H7 (cell line): ENCODE results near the gene GLRA3. TPM values are rescaled to one million over a fixed set of nuclear protein-coding genes. Genes with fewer than 3 reads are reported as not detected.
"Not testable (repeated sequence)": the region's sequence is repeated elsewhere in the genome, so short reads cannot be mapped to it uniquely, and the experiment has no call there.

Source experiments
- DNase-seq: peaks from one replicate; pipeline ENCODE4 v3.0.0; 2012
- H3K27me3 ChIP-seq: 2 replicates; pipeline ENCODE4 v1.6.0; 2011; ENCODE audit warnings: mild to moderate bottlenecking, low read length; ENCODE audit not compliant: control insufficient read depth, insufficient read depth
- H3K36me3 ChIP-seq: replicated peaks from 2 replicates; pipeline ENCODE4 v1.5.1; 2011; ENCODE audit warnings: low read length; ENCODE audit not compliant: control insufficient read depth, insufficient read depth
- H3K4me3 ChIP-seq: 2 replicates; pipeline ENCODE4 v1.5.1; 2011; ENCODE audit warnings: low read depth, mild to moderate bottlenecking, control low read depth, low read length, moderate library complexity; ENCODE audit not compliant: insufficient read depth
- total RNA-seq: library from RNA; depleted of rRNA; stranded (reverse); fragments of >200 nt; shearing (Covaris generic); gene quantifications from 2 replicates; pipeline ENCODE4 v1.2.3, GENCODE V29; 2014

GLRA3 gene
- total RNA-seq, 1 experiment from 2014 or later, result 0.28 TPM

DNA sequence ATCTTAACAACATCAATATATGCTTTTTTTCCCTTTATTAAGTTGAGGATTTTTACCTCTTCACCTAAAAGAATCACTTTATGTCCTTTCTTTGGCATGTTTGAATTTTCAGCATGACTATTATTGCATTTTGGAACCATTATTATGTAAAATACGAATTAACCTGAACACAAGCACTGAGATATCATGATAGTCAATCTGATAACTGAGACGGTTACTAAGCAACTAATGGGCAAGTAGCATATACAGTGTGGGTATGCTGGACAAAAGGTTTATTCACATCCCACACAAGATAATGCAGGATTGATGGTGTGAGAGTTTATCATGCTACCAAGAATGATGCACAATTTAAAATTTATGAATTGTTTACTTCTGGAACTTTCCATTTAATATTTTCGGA is 24.6 kb upstream of the GLRA3 start:
- no peak overlapping the region for H3K4me3 ChIP-seq
- no peak for DNase-seq
- H3K36me3 ChIP-seq, result no peaks in the 10 kb centered on the region
- no peaks in the 10 kb centered on the region for H3K27me3 ChIP-seq

DNA sequence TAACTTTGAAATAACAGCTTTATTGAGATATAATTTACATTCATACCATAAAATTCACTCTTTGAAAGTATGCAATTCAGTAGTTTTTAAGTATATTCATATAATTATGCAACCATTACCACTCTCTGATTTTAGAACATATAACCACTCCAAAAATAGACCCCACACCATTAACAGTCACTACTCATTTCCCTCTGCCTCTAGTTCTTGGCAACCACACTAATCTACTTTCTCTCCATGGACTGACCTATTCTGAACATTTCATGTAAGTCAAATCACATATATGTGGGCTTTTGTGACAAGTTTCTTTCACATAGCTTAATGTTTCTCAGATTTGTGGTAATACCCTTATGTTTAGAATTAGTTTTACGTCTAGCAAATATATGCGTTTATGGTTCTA is 19.5 kb upstream of the GLRA3 start:
- H3K36me3 ChIP-seq, result no peaks in the 10 kb centered on the region
- no peak overlapping the region for H3K4me3 ChIP-seq
- no peak for DNase-seq
- no peaks in the 10 kb centered on the region for H3K27me3 ChIP-seq

- Histone ChIP-seq H3K36me3 (no peaks in the 10 kb centered on the region), H3K27me3 (no peaks in the 10 kb centered on the region), H3K4me3 (no peak overlapping the region)
- DNase-seq, result no peak
Observed at GRCh38 chr4:174847801-174848427, 18.9 kb upstream of the GLRA3 start.

DNA sequence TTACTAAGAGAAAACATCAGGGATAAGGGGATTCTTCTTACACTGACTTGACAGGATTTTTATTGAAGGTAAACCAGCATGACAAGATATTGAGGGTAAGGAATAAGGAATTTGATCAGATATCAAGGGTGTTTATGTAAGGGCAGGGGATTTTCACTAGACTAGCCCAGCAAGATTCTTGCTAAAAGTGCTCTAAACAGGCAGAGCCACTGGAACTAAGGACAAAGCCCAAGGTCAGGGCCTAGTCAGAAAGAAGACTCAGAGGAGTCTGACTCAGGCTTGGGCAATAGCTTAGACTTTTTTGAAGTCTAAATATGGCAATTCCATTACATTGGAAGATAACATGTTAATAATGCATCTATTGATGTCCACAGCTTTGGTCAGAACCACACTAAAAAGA is 6.5 kb upstream of the GLRA3 start:
- Histone ChIP-seq H3K4me3 (no peak overlapping the region), H3K36me3 (no peaks in the 10 kb centered on the region), H3K27me3 (no peaks in the 10 kb centered on the region)
- DNase-seq, result no peak

DNA sequence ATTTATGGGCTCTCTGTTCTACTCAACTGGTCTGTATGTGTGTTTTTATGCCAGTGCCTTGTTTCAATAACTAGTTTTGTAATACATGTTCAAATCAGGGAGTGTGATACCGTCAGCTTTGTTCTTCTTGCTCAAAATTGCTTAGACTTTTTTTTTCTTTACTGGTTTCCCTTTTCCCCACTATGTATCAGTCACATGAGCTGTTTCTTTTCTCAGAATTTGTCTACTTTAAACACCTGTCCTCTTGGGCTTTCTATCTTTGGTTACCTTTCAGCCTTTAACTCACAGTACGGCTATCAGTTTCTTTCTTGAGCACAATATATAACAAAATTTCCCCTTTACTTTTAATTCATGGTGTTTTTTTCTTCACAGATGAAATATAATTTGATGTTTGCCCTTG is 5.4 kb upstream of the GLRA3 start:
- Histone ChIP-seq H3K4me3 (no peak overlapping the region), H3K27me3 (no peaks in the 10 kb centered on the region), H3K36me3 (no peaks in the 10 kb centered on the region)
- no peak for DNase-seq

GRCh38 chr4:174826660-174827059 is 2.4 kb downstream of the GLRA3 start:
- Histone ChIP-seq H3K4me3 (no peak overlapping the region), H3K27me3 (no peaks in the 10 kb centered on the region), H3K36me3 (no peaks in the 10 kb centered on the region)
- DNase-seq, result no peak

- H3K4me3 ChIP-seq, result no peak overlapping the region
- H3K27me3 ChIP-seq, result no peaks in the 10 kb centered on the region
- no peaks in the 10 kb centered on the region for H3K36me3 ChIP-seq
- DNase-seq, result no peak
Observed at GRCh38 chr4:174815282-174815681, 13.8 kb downstream of the GLRA3 start.

- DNase-seq, result no peak
- no peaks in the 10 kb centered on the region for H3K27me3 ChIP-seq
- H3K36me3 ChIP-seq, result no peaks in the 10 kb centered on the region
- no peak overlapping the region for H3K4me3 ChIP-seq
Observed at GRCh38 chr4:174813292-174813691, 15.8 kb downstream of the GLRA3 start.

DNA sequence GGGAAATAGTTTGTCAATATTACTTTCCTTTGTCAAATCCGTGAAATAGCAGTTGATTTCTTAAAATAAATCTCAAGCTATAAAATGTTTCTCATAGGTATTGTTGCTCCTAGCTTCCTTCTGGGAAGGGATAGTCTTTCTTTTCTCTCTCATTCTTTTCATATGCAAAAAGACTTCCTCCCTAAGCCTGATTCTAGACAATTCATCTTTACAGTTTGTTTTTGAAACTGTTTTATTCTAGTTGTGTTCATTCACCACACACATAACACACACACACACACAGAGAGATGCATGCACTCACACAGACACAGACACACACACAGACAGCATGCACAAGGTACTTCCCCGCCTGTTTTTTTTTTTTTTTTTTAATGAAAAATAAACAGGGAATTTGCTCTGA is 18.2 kb downstream of the GLRA3 start:
- no peak overlapping the region for H3K4me3 ChIP-seq
- H3K27me3 ChIP-seq, result no peaks in the 10 kb centered on the region
- no peaks in the 10 kb centered on the region for H3K36me3 ChIP-seq
- DNase-seq, result no peak

DNA sequence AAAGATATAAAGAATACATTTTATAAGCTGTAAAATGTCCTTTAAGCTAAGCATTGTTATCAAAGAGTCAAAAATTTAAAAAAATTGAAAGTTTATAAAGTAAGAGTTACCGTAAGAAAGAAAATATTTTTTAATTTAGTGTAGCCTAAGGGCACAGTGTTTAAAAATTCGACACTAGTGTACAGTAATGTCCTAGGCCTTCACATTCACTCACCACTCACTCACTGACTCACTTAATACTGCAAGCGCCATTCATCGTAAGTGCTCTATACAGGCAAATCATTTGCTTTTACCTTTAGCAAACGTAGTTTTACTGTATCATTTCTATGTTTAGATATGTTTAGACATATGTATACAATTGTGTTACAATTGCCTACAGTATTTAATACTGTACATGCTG is 20.2 kb downstream of the GLRA3 start:
- no peaks in the 10 kb centered on the region for H3K36me3 ChIP-seq
- no peaks in the 10 kb centered on the region for H3K27me3 ChIP-seq
- no peak for DNase-seq
- no peak overlapping the region for H3K4me3 ChIP-seq

DNA sequence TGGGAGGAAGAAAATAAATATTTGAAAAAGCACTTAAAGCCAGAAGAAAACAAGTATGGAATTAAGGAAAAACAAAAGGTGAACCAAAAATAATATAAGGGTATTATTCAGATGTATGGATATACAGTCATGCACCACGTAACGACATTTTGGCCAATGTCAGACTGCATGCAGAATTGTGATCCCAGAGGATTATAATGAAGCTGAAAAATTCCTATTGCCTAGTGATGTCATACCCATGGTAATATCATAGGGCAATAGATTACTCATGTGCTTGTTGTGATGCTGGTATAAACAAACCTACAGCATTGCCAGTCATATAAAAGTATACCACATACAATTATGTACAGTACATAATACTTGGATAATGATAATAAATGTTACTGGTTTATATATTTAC is 20.9 kb downstream of the GLRA3 start:
- Histone ChIP-seq H3K36me3 (no peaks in the 10 kb centered on the region), H3K4me3 (no peak overlapping the region), H3K27me3 (no peaks in the 10 kb centered on the region)
- no peak for DNase-seq

GRCh38 chr4:174805746-174806145 is 23.3 kb downstream of the GLRA3 start:
- H3K27me3 ChIP-seq, result no peaks in the 10 kb centered on the region
- no peaks in the 10 kb centered on the region for H3K36me3 ChIP-seq
- DNase-seq, result no peak
- no peak overlapping the region for H3K4me3 ChIP-seq

GRCh38 chr4:174794543-174795094 is 34.4 kb downstream of the GLRA3 start:
- Histone ChIP-seq H3K27me3 (no peaks in the 10 kb centered on the region), H3K4me3 (no peak overlapping the region), H3K36me3 (no peaks in the 10 kb centered on the region)
- DNase-seq, result no peak

- no peak overlapping the region for H3K4me3 ChIP-seq
- DNase-seq, result no peak
- no peaks in the 10 kb centered on the region for H3K36me3 ChIP-seq
- no peaks in the 10 kb centered on the region for H3K27me3 ChIP-seq
Observed at GRCh38 chr4:174789657-174790056, 39.4 kb downstream of the GLRA3 start.

DNA sequence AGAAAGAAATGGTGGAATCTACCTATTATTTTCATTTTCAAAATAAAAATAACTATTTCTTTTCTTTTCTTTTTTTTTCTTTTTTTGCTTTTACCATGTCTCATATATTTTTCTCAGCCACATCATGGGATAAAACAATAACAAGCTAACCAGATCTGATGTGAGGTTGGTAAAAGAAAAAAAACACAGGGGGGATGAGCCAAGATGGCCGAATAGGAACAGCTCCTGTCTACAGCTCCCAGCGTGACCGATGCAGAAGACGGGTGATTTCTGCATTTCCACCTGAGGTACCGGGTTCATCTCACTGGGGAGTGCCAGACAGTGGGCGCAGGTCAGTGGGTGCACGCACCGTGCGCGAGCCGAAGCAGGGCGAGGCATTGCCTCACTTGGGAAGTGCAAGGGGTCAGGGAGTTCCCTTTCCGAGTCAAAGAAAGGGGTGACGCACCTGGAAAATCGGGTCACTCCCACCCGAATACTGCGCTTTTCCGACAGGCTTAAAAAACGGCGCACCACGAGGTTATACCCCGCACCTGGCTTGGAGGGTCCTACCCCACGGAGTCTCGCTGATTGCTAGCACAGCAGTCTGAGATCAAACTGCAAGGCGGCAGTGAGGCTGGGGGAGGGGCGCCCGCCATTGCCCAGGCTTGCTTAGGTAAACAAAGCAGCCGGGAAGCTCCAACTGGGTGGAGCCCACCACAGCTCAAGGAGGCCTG is 50.6 kb downstream of the GLRA3 start:
- not testable (repeated sequence) for H3K36me3 ChIP-seq, DNase-seq, H3K27me3 ChIP-seq
- peak overlapping the region; percentile 26 for H3K4me3 ChIP-seq
